PFSK-1 (cell line): ENCODE data around the gene POP7.

Experiments
- POLR2AphosphoS5 ChIP-seq: IDR thresholded peaks from 2 replicates; pipeline ENCODE4 v1.6.1; 2012; ENCODE audit warnings: low read depth, mild to moderate bottlenecking, control low read depth, low read length, moderate library complexity
- TAF1 ChIP-seq: IDR thresholded peaks from 2 replicates; pipeline ENCODE4 v1.6.1; 2012; ENCODE audit warnings: low read length, control low read depth, borderline replicate concordance; ENCODE audit not compliant: insufficient read depth
- TF ChIP-seq, protein P1 (sequence below), 2 experiments: IDR thresholded peaks; 2 replicates each; pipeline versions ENCODE4 v1.6.1 to v1.8.0; 2011 to 2012; ENCODE audit warnings: low read depth in 2 of 2, low read length in 2 of 2, control low read depth in 1 of 2, inconsistent platforms in 1 of 2, mild to moderate bottlenecking in 1 of 2, moderate library complexity in 1 of 2; ENCODE audit not compliant: insufficient read depth in 1 of 2

DNA sequence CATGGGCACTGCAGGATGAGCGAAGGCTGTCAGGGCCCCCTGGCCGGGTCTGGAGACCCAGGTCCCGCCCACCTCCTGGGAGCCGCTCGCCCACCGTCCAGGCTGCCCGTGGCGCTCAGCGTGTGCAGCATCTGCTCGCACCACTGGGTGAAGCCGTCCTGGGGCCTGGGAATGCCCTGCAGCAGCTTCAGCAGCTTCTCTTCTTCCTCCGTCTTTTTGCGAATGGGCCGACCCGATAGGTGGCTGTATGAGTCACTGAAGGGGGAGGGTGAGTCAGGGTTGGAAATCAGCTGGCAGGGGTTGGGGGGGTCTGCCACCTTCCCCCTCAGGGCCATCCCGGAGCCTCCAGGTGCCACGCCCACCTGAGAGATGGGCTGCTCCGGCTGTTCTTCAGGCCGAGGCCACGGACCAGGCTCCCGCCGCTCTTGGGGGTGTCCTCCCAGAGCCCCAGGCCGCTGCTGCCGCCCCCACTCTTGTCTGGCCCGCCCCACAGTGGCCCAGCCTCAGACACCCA lies 23.6 kb upstream of the POP7 start:
- TF ChIP-seq POLR2AphosphoS5: 0 out of 2 replicates have a peak, but pooled peaks have one; percentile 8
- TF ChIP-seq, protein P1, sequence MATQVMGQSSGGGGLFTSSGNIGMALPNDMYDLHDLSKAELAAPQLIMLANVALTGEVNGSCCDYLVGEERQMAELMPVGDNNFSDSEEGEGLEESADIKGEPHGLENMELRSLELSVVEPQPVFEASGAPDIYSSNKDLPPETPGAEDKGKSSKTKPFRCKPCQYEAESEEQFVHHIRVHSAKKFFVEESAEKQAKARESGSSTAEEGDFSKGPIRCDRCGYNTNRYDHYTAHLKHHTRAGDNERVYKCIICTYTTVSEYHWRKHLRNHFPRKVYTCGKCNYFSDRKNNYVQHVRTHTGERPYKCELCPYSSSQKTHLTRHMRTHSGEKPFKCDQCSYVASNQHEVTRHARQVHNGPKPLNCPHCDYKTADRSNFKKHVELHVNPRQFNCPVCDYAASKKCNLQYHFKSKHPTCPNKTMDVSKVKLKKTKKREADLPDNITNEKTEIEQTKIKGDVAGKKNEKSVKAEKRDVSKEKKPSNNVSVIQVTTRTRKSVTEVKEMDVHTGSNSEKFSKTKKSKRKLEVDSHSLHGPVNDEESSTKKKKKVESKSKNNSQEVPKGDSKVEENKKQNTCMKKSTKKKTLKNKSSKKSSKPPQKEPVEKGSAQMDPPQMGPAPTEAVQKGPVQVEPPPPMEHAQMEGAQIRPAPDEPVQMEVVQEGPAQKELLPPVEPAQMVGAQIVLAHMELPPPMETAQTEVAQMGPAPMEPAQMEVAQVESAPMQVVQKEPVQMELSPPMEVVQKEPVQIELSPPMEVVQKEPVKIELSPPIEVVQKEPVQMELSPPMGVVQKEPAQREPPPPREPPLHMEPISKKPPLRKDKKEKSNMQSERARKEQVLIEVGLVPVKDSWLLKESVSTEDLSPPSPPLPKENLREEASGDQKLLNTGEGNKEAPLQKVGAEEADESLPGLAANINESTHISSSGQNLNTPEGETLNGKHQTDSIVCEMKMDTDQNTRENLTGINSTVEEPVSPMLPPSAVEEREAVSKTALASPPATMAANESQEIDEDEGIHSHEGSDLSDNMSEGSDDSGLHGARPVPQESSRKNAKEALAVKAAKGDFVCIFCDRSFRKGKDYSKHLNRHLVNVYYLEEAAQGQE (IDR thresholded peaks at IDR 0.05; ENCODE audit: insufficient read depth in 1 of 2, low read depth in 2 of 2, low read length in 2 of 2): no peak
- no peak for TF ChIP-seq TAF1
